PC-3 (cell line): Measurements from ENCODE around the gene GPR146.

Experiments used
- CTCF ChIP-seq: fragments of 300-600 bp; sonication (generic); conservative IDR thresholded peaks from 2 replicates; pipeline ENCODE4 v1.5.1; 2017; ENCODE audit warnings: antibody characterized with exemption, low read depth, mild to moderate bottlenecking, low read length
- EZH2phosphoT487 ChIP-seq: fragments of 300-600 bp; sonication (generic); IDR thresholded peaks from 2 replicates; pipeline ENCODE4 v1.6.1; 2018; ENCODE audit warnings: mild to moderate bottlenecking, antibody characterized with exemption, low read length, borderline replicate concordance

DNA sequence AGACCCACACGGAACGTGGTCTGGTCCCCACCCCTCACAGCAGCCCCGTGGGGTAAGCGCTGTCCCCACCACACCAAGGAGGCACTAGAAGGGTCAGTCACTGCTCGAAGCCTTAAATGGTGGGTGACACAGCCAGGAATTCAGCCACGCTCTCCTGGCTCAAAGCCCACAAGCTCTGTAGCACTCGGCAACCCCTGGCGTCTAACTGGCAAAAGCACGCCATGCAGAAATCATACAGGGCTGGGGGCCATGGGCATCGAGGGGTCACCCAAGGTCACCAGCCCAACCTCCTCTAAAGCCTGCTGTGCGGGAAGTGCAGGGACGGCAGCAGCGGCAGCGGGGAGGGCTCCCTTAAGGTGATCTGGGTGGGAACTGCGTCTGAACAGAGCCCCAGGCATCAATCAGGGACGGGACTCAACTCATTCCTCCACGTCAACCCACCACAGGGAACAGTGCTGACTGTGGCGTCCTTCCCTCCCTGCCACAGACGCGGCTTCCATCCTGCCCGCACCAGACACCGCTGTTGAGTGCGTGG is 51.3 kb downstream of the GPR146 start:
- no peak for TF ChIP-seq CTCF
- no peak for TF ChIP-seq EZH2phosphoT487
